Mononuclear cell (primary cell): ENCODE data around the gene WASL. TPM values are rescaled to one million over a fixed set of nuclear protein-coding genes. Genes with fewer than 3 reads are reported as not detected.

Experiments
- H3K27me3 ChIP-seq: 2 replicates; pipeline ENCODE4 v1.6.0; 2011; ENCODE audit warnings: low read length, control low read depth; ENCODE audit not compliant: insufficient read depth
- H3K4me1 ChIP-seq: 2 replicates; pipeline ENCODE4 v1.5.1; 2011; ENCODE audit warnings: mild to moderate bottlenecking, low read length, control low read depth; ENCODE audit not compliant: insufficient read depth
- H3K4me3 ChIP-seq: 2 replicates; pipeline ENCODE4 v1.5.1; 2011; ENCODE audit warnings: mild to moderate bottlenecking, low read length, moderate library complexity
- H3K9me3 ChIP-seq: 2 replicates; pipeline ENCODE4 v1.5.1; 2011; ENCODE audit warnings: low read depth, mild to moderate bottlenecking, control low read depth, low read length
- total RNA-seq: library from RNA; depleted of rRNA; stranded (reverse); fragments of >200 nt; gene quantifications from one replicate; pipeline ENCODE4 v1.2.3, GENCODE V29; 2012

The WASL gene
- total RNA-seq, 1 donor: 12.1 TPM

GRCh38 chr7:123674399-123675180 lies 74.2 kb downstream of the WASL start:
- H3K9me3 ChIP-seq: no peaks in the 10 kb centered on the region
- no peaks in the 10 kb centered on the region for H3K27me3 ChIP-seq
- H3K4me3 ChIP-seq: no peak overlapping the region
- no peaks in the 10 kb centered on the region for H3K4me1 ChIP-seq

GRCh38 chr7:123673752-123674398 lies 74.9 kb downstream of the WASL start:
- Histone ChIP-seq H3K9me3 (no peaks in the 10 kb centered on the region), H3K4me1 (no peaks in the 10 kb centered on the region), H3K4me3 (no peak overlapping the region), H3K27me3 (no peaks in the 10 kb centered on the region)

- H3K4me1 ChIP-seq: no peaks in the 10 kb centered on the region
- no peaks in the 10 kb centered on the region for H3K27me3 ChIP-seq
- no peak overlapping the region for H3K4me3 ChIP-seq
- no peaks in the 10 kb centered on the region for H3K9me3 ChIP-seq
These were observed 75.6 kb downstream of the WASL start for GRCh38 chr7:123673137-123673732.

GRCh38 chr7:123669485-123669884 lies 79.3 kb downstream of the WASL start:
- no peaks in the 10 kb centered on the region for H3K9me3 ChIP-seq

GRCh38 chr7:123666492-123666891 lies 82.3 kb downstream of the WASL start:
- H3K4me3 ChIP-seq: no peak overlapping the region
- H3K9me3 ChIP-seq: no peaks in the 10 kb centered on the region
- H3K4me1 ChIP-seq: no peaks in the 10 kb centered on the region
- H3K27me3 ChIP-seq: peaks cover 9% of the 10 kb centered on the region

More at GRCh38 chr7:123669485-123669884, 79.3 kb downstream of the WASL start:
- Histone ChIP-seq H3K27me3 (peaks cover 5% of the 10 kb centered on the region), H3K4me3 (no peak overlapping the region), H3K4me1 (no peaks in the 10 kb centered on the region)

GRCh38 chr7:123665896-123666295 lies 82.9 kb downstream of the WASL start:
- Histone ChIP-seq H3K4me3 (no peak overlapping the region), H3K9me3 (no peaks in the 10 kb centered on the region), H3K4me1 (no peaks in the 10 kb centered on the region), H3K27me3 (peaks cover 9% of the 10 kb centered on the region)

- Histone ChIP-seq H3K27me3 (peaks cover 9% of the 10 kb centered on the region), H3K4me1 (no peaks in the 10 kb centered on the region), H3K9me3 (no peaks in the 10 kb centered on the region), H3K4me3 (no peak overlapping the region)
These were observed 83.6 kb downstream of the WASL start for GRCh38 chr7:123665157-123665556.

- no peaks in the 10 kb centered on the region for H3K4me1 ChIP-seq
- no peaks in the 10 kb centered on the region for H3K9me3 ChIP-seq
- H3K27me3 ChIP-seq: peaks cover 9% of the 10 kb centered on the region
- no peak overlapping the region for H3K4me3 ChIP-seq
These were observed 85.6 kb downstream of the WASL start for GRCh38 chr7:123663200-123663599.

- no peaks in the 10 kb centered on the region for H3K9me3 ChIP-seq
- no peaks in the 10 kb centered on the region for H3K4me1 ChIP-seq
- no peak overlapping the region for H3K4me3 ChIP-seq
- H3K27me3 ChIP-seq: peaks cover 9% of the 10 kb centered on the region
These were observed 86.0 kb downstream of the WASL start for GRCh38 chr7:123662755-123663154.

GRCh38 chr7:123662293-123662692 lies 86.5 kb downstream of the WASL start:
- Histone ChIP-seq H3K4me3 (no peak overlapping the region), H3K9me3 (no peaks in the 10 kb centered on the region), H3K4me1 (no peaks in the 10 kb centered on the region), H3K27me3 (peaks cover 9% of the 10 kb centered on the region)

GRCh38 chr7:123661765-123662164 lies 87.0 kb downstream of the WASL start:
- no peaks in the 10 kb centered on the region for H3K4me1 ChIP-seq
- H3K27me3 ChIP-seq: peaks cover 9% of the 10 kb centered on the region
- H3K4me3 ChIP-seq: no peak overlapping the region
- H3K9me3 ChIP-seq: no peaks in the 10 kb centered on the region

GRCh38 chr7:123660514-123661354 lies 88.1 kb downstream of the WASL start:
- H3K27me3 ChIP-seq: peaks cover 9% of the 10 kb centered on the region
- H3K9me3 ChIP-seq: no peaks in the 10 kb centered on the region
- no peak overlapping the region for H3K4me3 ChIP-seq
- no peaks in the 10 kb centered on the region for H3K4me1 ChIP-seq

- Histone ChIP-seq H3K9me3 (no peaks in the 10 kb centered on the region), H3K4me3 (no peak overlapping the region), H3K27me3 (peaks cover 4% of the 10 kb centered on the region), H3K4me1 (no peaks in the 10 kb centered on the region)
These were observed 90.8 kb downstream of the WASL start for GRCh38 chr7:123658023-123658422.

GRCh38 chr7:123657304-123657685 lies 91.5 kb downstream of the WASL start:
- Histone ChIP-seq H3K4me1 (no peaks in the 10 kb centered on the region), H3K27me3 (peaks cover 4% of the 10 kb centered on the region), H3K4me3 (no peak overlapping the region), H3K9me3 (no peaks in the 10 kb centered on the region)
